Measurements from ENCODE around the gene EFCAB13.
"Not testable (repeated sequence)": the region's sequence is repeated elsewhere in the genome, so short reads cannot be mapped to it uniquely, and the experiment has no call there.

The EFCAB13 gene

DNA sequence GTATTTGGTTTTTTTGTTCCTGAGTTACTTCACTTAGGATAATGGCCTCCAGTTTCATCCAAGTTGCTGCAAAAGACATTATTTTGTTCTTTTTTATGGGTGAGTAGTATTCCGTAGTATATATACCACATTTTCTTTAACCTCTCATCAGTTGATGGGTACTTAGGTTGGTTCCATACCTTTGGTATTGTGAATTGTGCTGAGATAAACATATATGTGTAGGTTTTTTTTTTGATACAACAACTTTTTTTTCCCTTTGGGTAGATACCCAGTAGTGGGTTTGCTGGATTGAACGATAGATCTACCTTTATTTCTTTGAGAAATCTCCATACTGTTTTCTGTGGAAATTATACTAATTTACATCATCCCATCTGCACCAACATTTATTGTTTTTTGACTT, 6.8 kb downstream of the EFCAB13 start:
- no peak overlapping the region for H3K27ac ChIP-seq (ENCODE audit: low read depth, low read length, severe bottlenecking)
- no peaks in the 10 kb centered on the region for H3K4me1 ChIP-seq (ENCODE audit: control insufficient read depth, insufficient read depth, low read length, poor library complexity, severe bottlenecking)
- H3K4me3 ChIP-seq (ENCODE audit: extremely low read depth, insufficient read depth, low read length, poor library complexity, severe bottlenecking), result no peak overlapping the region
- no peaks in the 10 kb centered on the region for H3K36me3 ChIP-seq (ENCODE audit: control insufficient read depth, insufficient read depth, low read length)
- WGBS, 2 experiments (ENCODE audit: insufficient coverage in 2 of 2), result no CpG with 5 or more reads among the region's 2 CpGs
- H3K9me3 ChIP-seq (ENCODE audit: control insufficient read depth, low read length), result no peaks in the 10 kb centered on the region

DNA sequence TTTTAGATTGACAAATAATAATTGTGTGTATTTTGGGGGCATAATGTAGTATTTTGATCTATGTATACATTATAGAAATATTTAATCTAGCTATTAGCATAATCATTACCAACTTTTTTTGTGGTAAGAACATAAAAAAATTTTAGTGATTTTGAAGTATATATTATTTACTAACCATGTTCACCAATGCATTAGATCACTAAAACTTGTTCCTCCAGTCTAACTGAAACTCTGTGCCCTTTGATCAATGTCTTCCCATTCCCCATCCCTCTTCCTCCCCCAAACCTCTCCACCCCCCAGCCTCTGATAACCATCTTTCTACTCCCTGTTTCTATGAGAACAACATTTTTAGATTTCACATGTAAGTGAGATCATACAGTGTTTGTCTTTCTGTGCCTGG, 8.5 kb downstream of the EFCAB13 start:
- H3K9me3 ChIP-seq (ENCODE audit: control insufficient read depth, low read length), result no peaks in the 10 kb centered on the region

DNA sequence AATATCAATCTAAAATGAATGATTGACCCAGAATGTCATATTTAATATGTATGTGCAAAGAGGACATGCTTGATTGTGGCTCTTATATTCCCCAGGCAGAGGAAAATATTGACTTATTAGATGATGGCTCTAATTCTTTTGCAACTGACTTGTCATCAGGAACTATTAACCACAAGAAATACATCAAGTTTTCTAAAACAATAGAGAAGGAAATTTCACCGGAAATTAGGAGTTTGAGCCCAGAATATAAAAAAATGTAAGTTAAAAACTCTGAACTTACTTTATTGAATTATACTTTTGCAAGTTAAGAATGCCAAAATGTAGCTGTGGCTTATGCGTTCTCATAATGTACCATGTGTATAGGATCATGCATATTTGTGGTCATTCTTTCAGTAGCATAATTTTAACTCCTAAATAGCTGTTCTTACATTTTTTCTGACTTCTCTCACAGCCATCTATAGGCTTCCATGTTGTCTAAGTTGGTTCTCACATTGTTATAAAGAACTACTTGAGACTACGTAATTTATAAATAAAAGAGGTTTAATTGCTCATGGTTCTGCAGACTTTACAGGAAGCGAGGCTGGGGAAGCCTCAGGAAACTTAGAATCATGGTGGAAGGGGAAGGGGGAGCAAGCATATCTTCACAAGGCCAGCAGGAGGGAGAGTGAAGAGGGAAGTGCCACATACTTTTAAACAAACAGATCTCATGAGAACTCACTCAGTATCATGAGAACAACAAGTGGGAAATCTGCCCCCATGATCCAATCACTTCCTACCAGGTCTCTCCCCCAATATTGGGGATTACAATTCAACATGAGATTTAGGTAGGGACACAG, 11.6 kb downstream of the EFCAB13 start:
- WGBS, 2 experiments (ENCODE audit: insufficient coverage in 2 of 2), result 86 to 100% methylated on average over 1 to 2 of the region's 4 CpGs

More for the DNA sequence above, 8.5 kb downstream of the EFCAB13 start:
- Histone ChIP-seq H3K4me1 (ENCODE audit: control insufficient read depth, insufficient read depth, low read length, poor library complexity, severe bottlenecking) (no peaks in the 10 kb centered on the region), H3K27ac (ENCODE audit: low read depth, low read length, severe bottlenecking) (no peak overlapping the region), H3K4me3 (ENCODE audit: extremely low read depth, insufficient read depth, low read length, poor library complexity, severe bottlenecking) (no peak overlapping the region), H3K36me3 (ENCODE audit: control insufficient read depth, insufficient read depth, low read length) (no peaks in the 10 kb centered on the region)

DNA sequence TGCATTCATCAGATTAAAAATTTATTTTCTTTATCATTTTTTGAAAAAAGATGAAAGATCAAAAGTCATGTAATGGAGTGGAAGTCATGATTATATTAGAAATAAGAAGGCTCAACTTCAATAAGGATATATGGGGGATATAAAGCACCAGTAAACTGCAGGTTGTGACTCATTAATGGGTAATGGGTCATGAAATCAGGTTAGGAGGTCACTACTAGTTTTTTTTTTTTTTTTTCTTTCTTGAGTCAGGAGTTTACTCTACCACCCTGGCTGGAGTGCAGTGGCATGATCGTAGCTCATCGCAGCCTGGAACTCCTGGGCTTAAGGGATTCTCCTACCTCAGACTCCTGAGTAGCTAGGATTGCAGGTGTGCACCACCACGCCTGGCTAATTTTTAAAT, 14.3 kb downstream of the EFCAB13 start:
- no peaks in the 10 kb centered on the region for H3K4me1 ChIP-seq (ENCODE audit: control insufficient read depth, insufficient read depth, low read length, poor library complexity, severe bottlenecking)
- no peak overlapping the region for H3K4me3 ChIP-seq (ENCODE audit: extremely low read depth, insufficient read depth, low read length, poor library complexity, severe bottlenecking)
- H3K27ac ChIP-seq (ENCODE audit: low read depth, low read length, severe bottlenecking), result no peak overlapping the region
- no peaks in the 10 kb centered on the region for H3K9me3 ChIP-seq (ENCODE audit: control insufficient read depth, low read length)
- 83 to 100% methylated on average over 1 to 3 of the region's 3 CpGs for WGBS, 2 experiments (ENCODE audit: insufficient coverage in 2 of 2)
- no peaks in the 10 kb centered on the region for H3K36me3 ChIP-seq (ENCODE audit: control insufficient read depth, insufficient read depth, low read length)

More for the DNA sequence above, 11.6 kb downstream of the EFCAB13 start:
- Histone ChIP-seq H3K36me3 (ENCODE audit: control insufficient read depth, insufficient read depth, low read length) (no peaks in the 10 kb centered on the region), H3K4me3 (ENCODE audit: extremely low read depth, insufficient read depth, low read length, poor library complexity, severe bottlenecking) (no peak overlapping the region), H3K27ac (ENCODE audit: low read depth, low read length, severe bottlenecking) (no peak overlapping the region), H3K4me1 (ENCODE audit: control insufficient read depth, insufficient read depth, low read length, poor library complexity, severe bottlenecking) (no peaks in the 10 kb centered on the region), H3K9me3 (ENCODE audit: control insufficient read depth, low read length) (no peaks in the 10 kb centered on the region)

DNA sequence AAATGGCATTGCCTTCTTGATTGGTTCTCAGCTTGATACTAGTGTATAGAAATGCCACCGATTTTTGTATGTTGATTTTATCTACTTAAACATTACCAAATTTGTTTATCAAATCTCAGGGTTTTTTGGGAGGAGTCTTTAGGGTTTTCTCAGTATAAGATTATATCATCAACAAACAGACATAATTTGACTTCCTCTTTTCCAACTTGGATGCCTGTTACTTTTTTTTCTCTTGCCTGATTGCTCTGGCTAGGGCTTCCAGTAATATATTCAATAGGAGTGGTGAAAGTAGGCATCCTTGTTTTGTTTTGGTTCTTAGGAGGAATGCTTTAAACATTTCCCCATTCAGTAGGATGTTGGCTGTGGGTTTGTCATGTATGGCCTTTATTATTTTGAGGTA, 29.1 kb downstream of the EFCAB13 start:
- Histone ChIP-seq H3K4me1 (ENCODE audit: control insufficient read depth, insufficient read depth, low read length, poor library complexity, severe bottlenecking) (no peaks in the 10 kb centered on the region), H3K27ac (ENCODE audit: low read depth, low read length, severe bottlenecking) (no peak overlapping the region), H3K4me3 (ENCODE audit: extremely low read depth, insufficient read depth, low read length, poor library complexity, severe bottlenecking) (no peak overlapping the region), H3K36me3 (ENCODE audit: control insufficient read depth, insufficient read depth, low read length) (no peaks in the 10 kb centered on the region), H3K9me3 (ENCODE audit: control insufficient read depth, low read length) (no peaks in the 10 kb centered on the region)
- no CpG with 5 or more reads among the region's 1 CpG for WGBS, 2 experiments (ENCODE audit: insufficient coverage in 2 of 2)

DNA sequence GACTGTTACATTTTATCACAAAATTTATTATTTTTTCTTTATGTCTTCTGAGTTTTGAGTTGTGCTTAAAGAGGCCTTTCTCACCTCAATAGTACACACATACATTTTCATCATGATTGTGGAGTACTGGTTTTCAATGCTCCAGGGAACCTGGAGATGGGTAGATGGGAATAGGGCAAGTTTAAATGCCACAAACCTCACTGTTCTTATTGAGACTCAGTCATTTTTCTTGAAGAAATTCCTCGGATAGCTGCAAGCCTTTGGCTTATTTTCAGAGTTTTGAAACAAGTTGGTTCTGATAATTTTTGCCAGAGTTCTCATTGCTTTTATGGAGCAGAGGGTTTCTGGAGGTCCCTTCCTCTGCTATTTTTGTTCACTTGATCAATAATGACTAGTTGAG, 34.9 kb downstream of the EFCAB13 start:
- 100% methylated on average over 1 of the region's 1 CpG; no CpG with 5 or more reads in 1 of the 2 experiments for WGBS, 2 experiments (ENCODE audit: insufficient coverage in 2 of 2)
- Histone ChIP-seq H3K4me3 (ENCODE audit: extremely low read depth, insufficient read depth, low read length, poor library complexity, severe bottlenecking) (no peak overlapping the region), H3K9me3 (ENCODE audit: control insufficient read depth, low read length) (peaks cover 4% of the 10 kb centered on the region), H3K36me3 (ENCODE audit: control insufficient read depth, insufficient read depth, low read length) (no peaks in the 10 kb centered on the region), H3K27ac (ENCODE audit: low read depth, low read length, severe bottlenecking) (no peak overlapping the region), H3K4me1 (ENCODE audit: control insufficient read depth, insufficient read depth, low read length, poor library complexity, severe bottlenecking) (no peaks in the 10 kb centered on the region)

DNA sequence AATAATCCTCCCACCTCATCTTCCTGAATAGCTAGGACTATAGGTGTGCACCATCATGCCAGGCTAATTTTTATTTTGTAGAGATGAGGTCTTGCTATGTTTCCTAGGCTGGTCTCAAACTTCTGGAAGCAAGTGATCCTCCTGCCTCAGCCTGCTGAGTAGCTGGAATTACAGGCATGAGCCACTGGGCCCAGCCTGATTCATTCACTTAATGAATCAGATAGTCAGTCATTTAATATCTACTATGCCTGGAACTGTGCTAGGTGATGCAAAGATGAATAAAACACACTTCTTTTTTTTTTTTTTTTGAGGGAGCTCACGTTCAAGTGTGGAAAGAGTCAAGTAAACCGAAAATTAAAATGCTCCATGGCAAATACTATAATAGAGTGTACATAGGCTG, 39.4 kb downstream of the EFCAB13 start:
- no peak overlapping the region for H3K27ac ChIP-seq (ENCODE audit: low read depth, low read length, severe bottlenecking)
- peaks cover 4% of the 10 kb centered on the region for H3K9me3 ChIP-seq (ENCODE audit: control insufficient read depth, low read length)
- H3K4me1 ChIP-seq (ENCODE audit: control insufficient read depth, insufficient read depth, low read length, poor library complexity, severe bottlenecking), result no peaks in the 10 kb centered on the region
- no peaks in the 10 kb centered on the region for H3K36me3 ChIP-seq (ENCODE audit: control insufficient read depth, insufficient read depth, low read length)
- WGBS, 2 experiments (ENCODE audit: insufficient coverage in 2 of 2), result no CpG with 5 or more reads among the region's 2 CpGs
- H3K4me3 ChIP-seq (ENCODE audit: extremely low read depth, insufficient read depth, low read length, poor library complexity, severe bottlenecking), result no peak overlapping the region

DNA sequence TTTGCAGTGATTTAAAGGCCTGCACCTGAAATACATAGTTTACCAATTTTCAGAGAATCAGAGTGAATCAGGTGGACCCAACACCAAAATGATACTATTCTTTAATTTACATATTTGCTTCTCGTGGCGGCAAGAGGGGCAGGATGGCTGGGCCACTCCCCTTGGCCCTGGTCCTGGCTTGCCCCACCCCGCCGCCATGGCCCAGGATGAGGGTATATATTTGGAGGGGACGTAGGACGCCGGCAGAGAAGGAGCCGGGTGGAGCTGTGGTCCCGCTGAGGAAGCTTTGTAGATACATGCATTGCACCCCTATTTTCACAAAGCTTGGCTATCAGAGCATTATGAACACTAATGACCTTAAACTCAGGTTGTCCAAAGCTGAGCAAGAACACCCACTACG, 43.5 kb downstream of the EFCAB13 start:
- Histone ChIP-seq H3K9me3 (ENCODE audit: control insufficient read depth, low read length) (peaks cover 4% of the 10 kb centered on the region), H3K36me3 (ENCODE audit: control insufficient read depth, insufficient read depth, low read length) (no peaks in the 10 kb centered on the region), H3K27ac (ENCODE audit: low read depth, low read length, severe bottlenecking) (no peak overlapping the region), H3K4me1 (ENCODE audit: control insufficient read depth, insufficient read depth, low read length, poor library complexity, severe bottlenecking) (no peaks in the 10 kb centered on the region), H3K4me3 (ENCODE audit: extremely low read depth, insufficient read depth, low read length, poor library complexity, severe bottlenecking) (no peak overlapping the region)
- WGBS, 2 experiments (ENCODE audit: insufficient coverage in 2 of 2), result 87 to 90% methylated on average over 4 to 10 of the region's 10 CpGs

DNA sequence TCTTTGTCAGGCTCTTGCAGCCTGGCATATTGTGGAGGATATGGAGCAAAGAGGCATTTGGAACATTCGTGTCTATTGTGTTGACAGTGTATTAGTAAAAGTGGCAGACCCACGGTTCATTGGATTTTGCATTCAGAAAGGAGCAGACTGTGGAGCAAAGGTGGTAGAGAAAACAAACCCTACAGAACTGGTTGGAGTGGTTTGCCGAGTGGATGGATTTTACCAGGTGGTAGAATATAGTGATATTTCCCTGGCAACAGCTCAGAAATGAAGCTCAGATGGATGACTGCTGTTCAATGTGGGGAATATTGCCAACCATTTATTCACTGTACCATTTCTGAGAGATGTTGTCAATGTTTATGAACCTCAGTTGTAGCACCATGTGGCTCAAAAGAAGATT, 44.5 kb downstream of the EFCAB13 start:
- Histone ChIP-seq H3K36me3 (ENCODE audit: control insufficient read depth, insufficient read depth, low read length) (no peaks in the 10 kb centered on the region), H3K4me1 (ENCODE audit: control insufficient read depth, insufficient read depth, low read length, poor library complexity, severe bottlenecking) (no peaks in the 10 kb centered on the region), H3K9me3 (ENCODE audit: control insufficient read depth, low read length) (no peaks in the 10 kb centered on the region), H3K27ac (ENCODE audit: low read depth, low read length, severe bottlenecking) (no peak overlapping the region), H3K4me3 (ENCODE audit: extremely low read depth, insufficient read depth, low read length, poor library complexity, severe bottlenecking) (no peak overlapping the region)
- WGBS, 2 experiments (ENCODE audit: insufficient coverage in 2 of 2), result 89 to 96% methylated on average over 2 to 3 of the region's 3 CpGs

DNA sequence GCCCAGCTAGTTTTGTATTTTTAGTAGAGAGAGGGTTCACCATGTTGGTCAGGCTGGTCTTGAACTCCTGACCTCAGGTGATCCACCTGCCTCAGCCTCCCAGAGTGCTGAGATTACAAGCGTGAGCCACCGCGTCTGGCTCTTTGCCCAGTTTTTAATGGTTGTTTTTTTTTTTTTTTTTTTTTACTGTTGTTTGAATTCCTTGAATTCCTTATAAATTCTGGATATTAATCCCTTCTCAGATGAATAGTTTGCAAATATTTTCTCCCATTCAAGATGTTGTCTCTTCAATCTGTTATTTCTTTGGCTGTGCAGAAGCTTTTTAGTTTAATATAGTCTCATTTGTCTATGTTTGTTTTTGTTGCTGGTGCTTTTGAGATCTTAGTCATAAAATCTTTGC, 47.1 kb downstream of the EFCAB13 start:
- H3K27ac ChIP-seq (ENCODE audit: low read depth, low read length, severe bottlenecking); H3K4me3 ChIP-seq (ENCODE audit: extremely low read depth, insufficient read depth, low read length, poor library complexity, severe bottlenecking); H3K9me3 ChIP-seq (ENCODE audit: control insufficient read depth, low read length); H3K4me1 ChIP-seq (ENCODE audit: control insufficient read depth, insufficient read depth, low read length, poor library complexity, severe bottlenecking); H3K36me3 ChIP-seq (ENCODE audit: control insufficient read depth, insufficient read depth, low read length): not testable (repeated sequence)
- no CpG with 5 or more reads among the region's 3 CpGs for WGBS, 2 experiments (ENCODE audit: insufficient coverage in 2 of 2)

DNA sequence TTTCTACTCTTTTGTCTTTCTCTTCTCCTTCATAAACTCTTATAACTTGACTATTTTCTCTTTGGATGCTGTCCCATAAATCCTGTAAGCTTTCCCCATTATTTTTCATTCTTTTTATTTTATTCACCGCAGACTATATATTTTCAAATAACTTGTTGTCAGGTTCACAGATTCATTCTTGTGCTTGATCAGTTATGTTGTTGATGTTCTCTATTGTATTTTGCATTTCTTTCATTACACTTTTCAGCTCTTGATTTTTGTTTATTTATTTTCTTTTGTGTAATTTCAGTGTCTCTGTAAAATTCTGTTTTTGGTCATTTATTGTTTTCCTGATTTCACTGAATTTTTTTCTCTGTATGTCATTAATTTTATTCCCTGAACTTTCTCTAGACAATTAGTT, 49.2 kb downstream of the EFCAB13 start:
- H3K4me3 ChIP-seq (ENCODE audit: extremely low read depth, insufficient read depth, low read length, poor library complexity, severe bottlenecking), result no peak overlapping the region
- no peak overlapping the region for H3K27ac ChIP-seq (ENCODE audit: low read depth, low read length, severe bottlenecking)
- no peaks in the 10 kb centered on the region for H3K36me3 ChIP-seq (ENCODE audit: control insufficient read depth, insufficient read depth, low read length)
- no peaks in the 10 kb centered on the region for H3K4me1 ChIP-seq (ENCODE audit: control insufficient read depth, insufficient read depth, low read length, poor library complexity, severe bottlenecking)
- H3K9me3 ChIP-seq (ENCODE audit: control insufficient read depth, low read length), result no peaks in the 10 kb centered on the region
- WGBS, 2 experiments (ENCODE audit: insufficient coverage in 2 of 2), result no CpG with 5 or more reads among the region's 1 CpG

All from mesodermal cell (in vitro differentiated cells).